ENCODE measurements around the gene PITPNB. TPM values are rescaled to one million over a fixed set of nuclear protein-coding genes. Genes with fewer than 3 reads are reported as not detected.
A peak's percentile ranks its signal among the peaks of the same experiment; 100 is the strongest.

Gene PITPNB
- polyA plus RNA-seq, 3 donors, result 60.3 to 72.2 (median 63.5) TPM

DNA sequence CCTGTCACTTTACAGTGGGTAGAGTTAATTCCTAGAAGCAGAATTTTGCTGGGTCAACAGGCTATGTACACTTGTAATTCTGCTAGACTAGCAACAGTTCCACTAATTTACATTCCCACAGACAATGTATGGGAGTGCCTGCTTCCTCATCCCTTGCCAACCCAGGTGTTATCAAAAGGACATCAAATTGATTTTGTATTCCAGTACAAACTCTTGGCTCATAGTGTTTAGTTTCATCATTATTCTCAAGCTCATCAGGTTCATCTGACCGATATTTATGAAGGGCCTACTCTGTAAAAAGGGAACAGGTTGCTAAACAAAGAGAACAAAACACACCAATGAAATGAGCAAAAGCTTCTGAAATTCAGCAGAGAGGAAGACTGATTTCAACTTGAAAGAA lies 30.7 kb downstream of the PITPNB start:
- no peak for DNase-seq (ENCODE audit: extremely low read depth in 1 of 11, low read depth in 9 of 11, low spot score in 4 of 11)

DNA sequence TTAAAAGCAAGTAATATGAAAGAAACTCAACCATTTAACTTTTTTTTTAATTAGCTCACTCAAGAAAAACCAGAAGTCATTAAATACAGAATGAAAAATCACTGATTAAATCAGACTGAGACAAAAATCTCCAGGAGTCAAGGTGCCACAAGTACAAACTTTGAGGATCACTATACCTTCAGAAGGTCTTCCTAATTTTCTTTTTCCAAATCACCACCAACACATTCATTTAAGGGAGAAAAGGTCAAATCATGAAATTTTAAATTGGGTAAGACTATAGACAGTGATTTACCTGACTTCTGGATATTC lies 32.3 kb downstream of the PITPNB start:
- DNase-seq (ENCODE audit: extremely low read depth in 1 of 11, low read depth in 9 of 11, low spot score in 4 of 11), result no peak

DNA sequence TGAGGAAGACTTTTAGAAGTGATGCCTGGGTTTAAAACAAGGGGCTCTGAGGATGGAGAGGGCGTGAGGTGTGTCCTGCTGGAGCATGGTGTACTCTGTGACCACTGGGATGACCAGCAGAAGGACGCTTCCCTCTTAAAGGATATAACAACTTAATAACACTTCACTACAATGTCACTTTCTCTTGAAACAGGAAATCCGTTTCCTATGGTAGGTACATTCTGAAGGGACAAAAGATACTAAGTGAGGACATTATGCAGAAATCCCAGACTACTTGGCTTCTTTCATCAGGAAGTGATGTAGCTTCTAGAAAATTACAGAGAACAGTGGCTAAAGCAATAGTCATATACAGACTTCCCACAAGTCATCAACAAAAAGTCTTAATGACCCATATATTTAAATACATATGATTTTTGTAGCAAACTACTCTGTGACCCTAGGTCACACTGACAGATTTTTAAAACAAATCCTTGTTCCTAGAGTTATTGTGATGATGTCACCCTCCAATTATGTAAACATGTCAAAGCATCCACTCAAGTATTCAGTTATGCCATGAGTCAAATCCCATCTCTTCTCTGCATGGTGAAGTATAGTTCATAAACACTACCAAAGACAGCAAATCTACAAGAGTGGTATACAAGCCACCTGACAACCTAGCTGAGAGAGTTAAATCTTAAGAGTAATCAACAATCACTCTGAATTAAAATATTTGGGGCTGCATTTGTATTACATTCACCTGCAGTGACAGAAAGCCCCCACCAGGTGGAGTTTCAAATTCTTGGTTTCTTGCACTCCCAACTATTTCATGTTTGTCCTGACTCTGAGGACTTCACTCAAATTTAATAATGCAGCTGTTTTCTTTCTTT lies 32.8 kb downstream of the PITPNB start:
- peak in 1 of 11 donors; percentile 45 for DNase-seq (ENCODE audit: extremely low read depth in 1 of 11, low read depth in 9 of 11, low spot score in 4 of 11)

DNA sequence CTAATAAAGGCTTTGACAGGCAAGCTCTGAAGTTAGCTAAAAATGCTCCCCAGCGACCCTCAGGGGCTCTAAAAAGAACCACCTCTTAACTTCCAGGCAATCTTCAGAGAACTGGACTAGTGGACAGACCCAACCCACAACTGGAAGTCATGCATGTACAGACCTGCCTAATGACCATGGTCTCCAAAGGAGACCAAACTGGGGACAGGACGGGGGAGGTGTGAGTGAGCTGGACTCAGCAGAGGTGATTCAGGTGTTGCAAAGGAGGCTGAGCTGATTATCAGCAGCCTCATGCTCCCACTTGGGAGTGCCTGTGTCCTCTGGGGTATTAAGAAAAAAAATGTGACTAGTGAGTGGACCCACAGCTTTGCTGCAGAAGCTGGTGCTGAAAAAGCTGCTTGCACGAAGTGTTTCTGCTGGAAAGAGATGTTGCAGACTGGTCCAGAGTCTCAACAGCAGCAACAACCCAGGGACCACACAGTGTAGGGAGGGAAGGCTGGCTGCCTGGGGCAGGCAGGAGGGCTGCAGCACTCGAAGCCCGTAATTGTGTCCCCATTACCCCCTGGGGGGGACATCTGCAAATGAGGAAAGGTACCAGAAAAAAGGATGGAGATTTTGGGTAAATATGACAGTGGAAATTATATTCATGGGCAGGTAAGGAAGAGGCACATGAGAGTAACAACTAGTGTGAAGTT lies 35.3 kb downstream of the PITPNB start:
- DNase-seq (ENCODE audit: extremely low read depth in 1 of 11, low read depth in 9 of 11, low spot score in 4 of 11), result no peak

DNA sequence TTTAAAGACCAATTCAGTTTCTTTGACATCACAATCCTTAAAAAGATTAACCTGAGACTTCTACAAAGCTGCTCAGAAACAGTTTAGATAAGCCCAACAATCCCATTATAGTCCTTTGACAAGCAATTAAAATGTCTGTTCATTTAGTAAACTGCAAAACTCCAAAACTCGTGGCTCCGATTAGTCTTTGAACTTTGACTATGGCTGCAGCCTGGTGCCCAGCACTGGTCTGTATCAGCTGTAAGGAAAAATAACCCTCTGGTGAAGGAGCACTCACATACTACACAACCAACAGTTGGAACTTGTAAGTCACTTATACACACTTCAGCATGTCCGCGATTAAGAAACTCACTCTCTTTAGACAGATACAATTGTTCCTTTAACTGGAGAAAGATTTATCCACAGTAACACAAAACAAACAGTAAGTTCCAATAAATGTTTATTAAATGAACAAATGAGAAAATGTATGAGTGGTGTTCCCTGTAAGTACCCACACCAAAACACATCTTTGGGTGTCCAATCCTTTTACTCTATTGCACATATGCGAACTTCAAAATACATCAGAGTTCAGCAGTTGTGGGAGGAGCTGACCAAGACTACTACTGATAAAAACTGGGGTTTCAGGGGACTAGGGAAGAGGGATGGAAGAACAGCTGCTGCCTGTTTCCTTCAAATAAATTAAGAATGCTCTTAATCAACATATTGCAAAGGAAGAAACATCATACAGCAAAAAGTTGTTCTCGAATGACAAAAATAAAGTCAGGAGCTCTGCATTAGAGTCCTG lies 36.4 kb downstream of the PITPNB start:
- DNase-seq (ENCODE audit: extremely low read depth in 1 of 11, low read depth in 9 of 11, low spot score in 4 of 11), result no peak

DNA sequence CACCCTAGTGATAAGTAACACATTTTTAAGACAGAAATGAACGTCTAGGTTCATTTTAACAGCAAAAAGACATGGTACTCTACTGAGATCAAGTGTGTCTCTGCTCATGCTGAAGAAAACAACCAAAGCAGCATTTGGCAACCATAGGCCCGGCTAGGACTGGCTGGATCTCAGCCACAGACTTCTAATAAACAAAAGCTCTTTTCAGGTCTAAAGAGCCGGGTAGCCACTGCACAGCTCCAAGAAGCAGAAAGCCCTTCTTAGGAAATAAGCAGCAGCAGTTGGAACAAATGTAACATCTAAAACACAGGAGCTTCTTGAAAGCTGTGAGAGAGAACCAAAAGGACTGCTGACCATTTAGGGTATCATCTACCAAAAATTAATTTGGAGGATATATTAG lies 37.6 kb downstream of the PITPNB start:
- DNase-seq (ENCODE audit: extremely low read depth in 1 of 11, low read depth in 9 of 11, low spot score in 4 of 11), result no peak

DNA sequence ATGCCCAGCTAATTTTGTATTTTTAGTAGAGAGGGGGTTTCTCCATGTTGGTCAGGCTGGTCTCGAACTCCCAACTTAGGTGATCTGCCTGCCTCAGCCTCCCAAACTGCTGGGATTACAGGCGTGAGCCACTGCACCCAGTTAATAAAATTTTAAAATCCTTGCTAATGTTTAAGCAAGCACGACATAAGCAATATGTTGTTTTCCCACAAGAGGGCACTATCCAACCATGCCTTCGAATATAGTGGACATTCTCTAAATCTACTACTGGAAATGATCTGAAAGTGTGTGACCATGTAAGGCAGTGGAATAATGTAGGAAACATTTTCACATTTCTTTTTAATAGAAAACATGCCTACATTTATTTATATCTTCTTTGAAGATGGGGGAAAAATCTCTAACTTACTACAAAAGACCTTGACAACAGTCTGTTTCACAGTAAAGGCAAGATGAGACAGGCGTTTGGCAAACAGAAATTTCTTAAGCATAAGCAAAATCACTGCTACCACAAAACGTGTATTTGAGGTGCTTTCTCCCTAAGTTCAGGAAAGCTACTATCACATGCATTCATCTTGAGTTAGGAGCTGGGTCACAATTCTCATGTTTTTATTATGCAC lies 38.2 kb downstream of the PITPNB start:
- peak; percentile 52 to 81 (median 69) for DNase-seq (ENCODE audit: extremely low read depth in 1 of 11, low read depth in 9 of 11, low spot score in 4 of 11)

DNA sequence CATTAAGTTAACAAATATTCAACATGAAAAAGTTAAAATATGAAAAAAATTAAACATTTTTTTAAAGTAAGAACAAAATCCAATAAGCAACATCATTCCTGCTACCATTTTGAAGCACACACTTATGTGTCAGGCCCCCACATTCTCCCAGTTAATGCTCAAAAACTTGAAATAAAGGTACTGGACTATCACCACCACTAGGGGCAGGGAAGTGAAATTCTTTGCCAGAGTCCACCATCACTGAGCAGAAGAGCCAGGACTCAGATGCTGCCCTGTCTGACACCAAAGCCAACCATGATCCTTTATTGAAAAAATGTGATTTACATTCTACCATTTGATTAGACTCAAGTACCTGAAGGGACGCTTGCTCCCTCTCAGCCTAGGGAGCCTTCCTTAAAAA lies 39.1 kb downstream of the PITPNB start:
- no peak for DNase-seq (ENCODE audit: extremely low read depth in 1 of 11, low read depth in 9 of 11, low spot score in 4 of 11)

DNA sequence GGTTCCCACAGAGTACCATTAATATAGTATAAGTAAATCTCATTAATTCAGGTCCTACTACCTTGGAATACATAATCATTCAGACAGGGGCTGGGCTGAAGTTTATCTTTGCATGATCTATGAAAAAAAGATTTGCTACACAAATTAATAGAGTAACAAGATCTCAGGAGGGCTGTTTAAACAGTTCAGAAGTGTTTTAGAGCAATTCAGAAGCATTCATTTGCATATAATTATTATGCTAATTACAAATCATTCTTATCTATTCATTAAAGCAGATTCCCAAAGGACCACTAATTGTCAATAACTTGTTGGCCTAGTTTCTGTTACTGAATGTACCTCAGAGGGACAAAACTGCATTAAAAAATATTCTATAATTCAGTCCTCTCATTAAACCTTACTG lies 40.5 kb downstream of the PITPNB start:
- DNase-seq (ENCODE audit: extremely low read depth in 1 of 11, low read depth in 9 of 11, low spot score in 4 of 11), result no peak

DNA sequence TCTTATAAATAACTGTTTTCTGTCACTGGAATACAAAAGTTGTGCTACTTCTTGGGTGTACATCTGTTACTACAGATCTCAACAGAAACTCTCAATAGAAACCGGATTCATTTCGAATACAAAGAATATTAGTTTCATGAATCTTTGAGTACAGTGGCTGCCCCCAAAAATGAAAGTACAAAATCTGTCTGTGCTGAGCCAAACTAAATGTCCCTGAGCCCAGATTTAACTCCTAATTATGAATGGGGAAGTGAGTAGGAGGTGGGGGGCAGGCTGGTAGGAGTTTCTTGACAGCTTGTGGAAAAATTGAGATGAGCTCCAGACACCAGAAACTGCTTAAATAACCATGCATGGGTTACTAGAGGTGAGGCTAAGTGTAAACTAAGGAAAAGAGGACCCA lies 41.6 kb downstream of the PITPNB start:
- DNase-seq (ENCODE audit: extremely low read depth in 1 of 11, low read depth in 9 of 11, low spot score in 4 of 11), result no peak

DNA sequence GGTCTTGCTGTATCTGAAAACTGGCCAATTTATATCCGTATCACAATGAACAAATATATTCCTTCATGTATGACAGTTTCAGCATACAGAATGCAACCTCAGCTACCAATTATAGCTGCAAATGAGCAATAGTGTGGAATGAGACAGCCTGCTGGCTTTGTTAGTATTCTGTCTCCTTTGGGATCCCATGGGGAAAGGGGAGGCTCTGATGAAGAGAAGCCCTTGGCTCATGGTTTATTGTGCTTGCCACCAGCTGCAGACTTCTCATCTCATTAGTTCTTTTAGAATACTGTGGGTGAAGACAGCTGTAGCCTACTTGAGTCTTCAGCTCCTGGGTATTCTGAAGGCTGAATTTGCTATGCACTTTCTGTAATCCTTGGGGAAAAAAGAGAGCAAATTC lies 42.4 kb downstream of the PITPNB start:
- DNase-seq (ENCODE audit: extremely low read depth in 1 of 11, low read depth in 9 of 11, low spot score in 4 of 11), result no peak

DNA sequence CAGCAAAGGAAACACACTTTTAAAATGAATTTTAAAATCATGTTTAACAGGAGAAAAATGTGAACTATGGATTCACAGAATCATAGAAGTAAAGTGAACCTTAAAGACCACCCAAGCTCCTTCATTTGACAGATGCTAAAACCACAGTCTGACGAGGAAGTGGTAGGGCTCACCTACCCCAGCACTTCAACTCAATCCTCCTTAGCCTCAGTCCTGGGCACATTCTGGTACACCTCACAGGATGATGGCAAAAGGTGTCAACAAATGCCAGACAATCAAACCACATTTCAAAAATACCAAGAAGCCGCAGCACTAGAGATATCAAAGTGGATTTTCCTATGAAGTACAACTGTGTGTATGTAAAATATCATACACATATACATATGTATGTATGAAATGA lies 43.1 kb downstream of the PITPNB start:
- no peak for DNase-seq (ENCODE audit: extremely low read depth in 1 of 11, low read depth in 9 of 11, low spot score in 4 of 11)

DNA sequence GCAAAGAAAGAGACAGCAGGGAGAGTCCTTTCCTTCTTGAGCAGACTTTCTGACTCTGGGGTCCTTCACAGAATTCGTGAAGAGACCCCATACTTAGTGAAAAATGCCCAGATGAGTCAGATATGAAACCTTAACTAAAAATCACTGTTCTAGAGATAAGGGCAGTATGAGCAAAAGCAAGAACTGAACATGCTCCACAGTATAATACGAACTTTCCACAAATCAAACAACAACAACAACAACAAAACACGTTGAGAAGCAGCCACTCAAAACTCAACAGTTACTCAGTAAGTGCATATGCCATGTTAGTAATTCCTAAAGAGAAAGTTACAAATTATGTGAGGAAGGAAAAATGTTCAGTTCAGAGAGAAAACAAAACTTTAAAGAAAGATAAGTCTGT lies 44.3 kb downstream of the PITPNB start:
- no peak for DNase-seq (ENCODE audit: extremely low read depth in 1 of 11, low read depth in 9 of 11, low spot score in 4 of 11)

DNA sequence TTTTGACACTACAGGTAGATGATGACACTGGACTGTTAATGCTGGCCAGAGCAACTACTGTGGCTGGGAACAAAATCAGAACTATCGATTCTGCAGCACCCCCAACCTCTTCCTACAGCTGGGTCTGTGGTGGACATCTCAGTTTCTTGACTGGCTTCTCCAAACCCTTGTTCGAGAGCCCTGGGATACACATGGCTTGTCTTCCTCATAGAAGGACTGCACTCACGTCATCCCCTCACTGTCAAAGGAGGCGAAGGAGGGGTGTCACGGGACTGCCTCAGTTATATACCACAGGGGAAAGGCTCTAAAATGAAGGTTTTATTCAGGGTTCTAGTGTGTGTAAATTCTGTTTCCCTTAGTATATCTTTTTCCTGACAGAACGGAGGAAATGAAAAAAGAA lies 44.9 kb downstream of the PITPNB start:
- DNase-seq (ENCODE audit: extremely low read depth in 1 of 11, low read depth in 9 of 11, low spot score in 4 of 11), result no peak

DNA sequence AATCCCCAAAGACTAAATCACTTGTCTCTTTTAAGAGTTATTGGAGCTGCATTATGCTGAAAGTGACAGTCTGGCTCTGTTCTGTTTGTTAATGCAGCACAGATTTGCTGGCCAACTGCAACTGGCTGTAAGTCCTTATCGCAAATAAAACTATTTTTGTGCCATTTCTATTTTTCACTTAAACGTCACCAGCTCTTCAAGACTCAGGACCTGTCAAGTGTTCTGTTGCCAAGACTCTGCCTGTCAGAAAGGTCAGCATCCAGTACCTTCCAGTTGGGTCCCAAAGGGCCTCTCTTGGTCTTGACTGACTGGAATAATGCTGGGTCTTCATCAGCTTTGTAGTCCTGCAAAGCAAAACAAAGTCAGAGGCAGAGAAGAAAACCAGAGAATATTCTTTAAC lies 45.6 kb downstream of the PITPNB start:
- no peak for DNase-seq (ENCODE audit: extremely low read depth in 1 of 11, low read depth in 9 of 11, low spot score in 4 of 11)

DNA sequence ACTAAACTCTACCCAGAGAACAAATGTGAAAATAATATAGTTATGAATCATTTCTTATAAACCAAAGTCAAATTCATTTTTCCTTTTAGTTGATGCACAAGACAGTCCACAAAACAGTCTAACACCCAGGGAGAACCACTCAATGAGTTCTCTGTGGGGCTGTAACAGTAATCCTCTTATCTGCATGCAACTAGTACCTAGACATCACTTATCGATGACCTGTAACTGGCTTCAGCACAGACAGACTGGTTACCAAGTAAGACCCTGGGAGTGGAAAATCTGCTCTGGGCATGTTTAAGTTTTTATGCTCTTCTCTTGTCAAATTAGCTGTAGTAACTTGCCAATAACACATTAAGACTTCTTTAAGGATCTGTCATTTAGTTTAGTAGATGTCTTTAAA lies 46.6 kb downstream of the PITPNB start:
- no peak for DNase-seq (ENCODE audit: extremely low read depth in 1 of 11, low read depth in 9 of 11, low spot score in 4 of 11)

DNA sequence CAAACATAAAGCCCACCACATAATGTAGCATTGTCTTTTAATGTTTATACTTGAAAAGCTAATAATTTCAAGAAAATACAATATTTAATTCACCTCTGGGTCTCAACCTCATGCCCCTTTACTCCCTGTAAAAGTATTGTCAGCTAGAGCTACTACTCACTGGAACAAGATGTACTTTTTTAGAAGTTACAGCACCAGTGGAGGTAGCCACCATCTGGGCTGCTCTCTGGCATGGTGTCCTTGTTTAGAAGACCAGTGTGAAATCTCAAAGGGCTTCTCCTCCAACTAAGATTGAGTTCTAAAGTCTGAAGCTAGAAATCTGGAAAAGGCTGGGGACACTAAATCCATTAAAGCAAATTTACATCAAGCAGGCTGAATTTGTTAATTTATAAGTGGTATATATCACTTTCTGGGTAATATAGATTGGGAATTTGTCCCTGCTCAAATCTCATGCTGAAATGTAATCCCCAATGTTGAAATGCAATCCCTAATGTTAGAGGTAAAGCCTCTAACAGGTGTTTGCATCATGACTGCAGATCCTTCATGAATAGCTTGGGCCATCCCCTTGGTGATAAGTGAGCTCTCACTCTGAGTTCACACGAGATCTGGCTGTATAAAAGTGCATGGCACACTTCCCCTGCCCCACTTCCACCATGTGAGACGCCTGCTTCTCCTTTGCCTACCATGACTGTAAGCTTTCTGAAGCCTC lies 47.6 kb downstream of the PITPNB start:
- no peak for DNase-seq (ENCODE audit: extremely low read depth in 1 of 11, low read depth in 9 of 11, low spot score in 4 of 11)

DNA sequence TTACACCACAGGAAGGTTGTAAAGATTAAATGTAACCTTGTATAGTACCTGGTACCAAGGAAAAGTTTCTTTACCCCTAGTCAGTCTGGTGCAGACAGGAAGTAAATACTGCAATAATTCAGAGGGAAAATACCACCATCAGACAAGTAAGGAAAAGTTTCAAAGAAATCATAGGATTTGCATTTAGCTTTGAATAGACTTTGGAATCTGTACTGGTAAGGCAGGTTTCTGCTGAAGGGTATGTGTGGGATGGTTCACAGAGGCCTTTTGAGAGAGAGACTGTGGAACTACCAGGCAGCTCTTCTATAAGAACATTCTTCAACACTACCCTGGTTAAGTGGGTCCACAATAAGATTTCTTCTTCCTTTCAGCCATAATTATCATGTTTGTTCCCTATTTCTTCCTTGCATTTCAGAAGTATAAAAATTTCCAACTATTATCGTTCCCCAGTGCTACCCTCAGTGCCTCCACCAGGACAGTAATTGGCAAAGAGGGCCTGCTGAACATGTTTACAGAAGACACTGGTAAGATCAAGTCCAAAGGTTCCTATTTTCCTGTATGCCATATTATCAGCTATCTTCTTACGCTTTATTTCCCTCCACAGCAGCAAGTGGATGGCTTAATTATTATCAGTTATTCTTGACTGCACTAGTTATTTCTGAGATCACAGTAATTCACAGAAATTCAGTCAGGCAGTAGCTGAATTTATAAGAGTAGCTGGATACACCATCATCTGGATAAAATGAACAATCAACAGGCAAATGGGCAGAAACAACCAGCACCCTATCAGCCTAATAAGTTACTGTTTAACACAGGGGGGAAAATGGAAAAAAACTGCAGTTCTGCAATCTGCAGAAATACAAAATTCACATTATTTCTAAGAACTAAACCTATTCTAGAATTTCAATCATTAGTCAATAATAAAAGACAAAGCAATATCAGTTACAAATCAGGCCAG lies 48.5 kb downstream of the PITPNB start:
- no peak for DNase-seq (ENCODE audit: extremely low read depth in 1 of 11, low read depth in 9 of 11, low spot score in 4 of 11)

Measured in renal cortex interstitium (tissue), 11 donors.